Astrocyte (in vitro differentiated cells and primary cell): ENCODE data around the gene SYNPO2.

Source experiments
- CTCF ChIP-seq: IDR thresholded peaks from 2 replicates; pipeline ENCODE4 v1.5.1; 2011; ENCODE audit warnings: low read depth, mild to moderate bottlenecking, inconsistent platforms, low read length, moderate library complexity; ENCODE audit not compliant: insufficient read depth
- EZH2 ChIP-seq: IDR thresholded peaks from 2 replicates; pipeline ENCODE4 v1.6.1; 2012; ENCODE audit warnings: mild to moderate bottlenecking, low read length, inconsistent platforms; ENCODE audit not compliant: insufficient read depth

GRCh38 chr4:118941799-118942198 lies 53.1 kb downstream of the SYNPO2 start:
- TF ChIP-seq CTCF (no peak), EZH2 (no peak)
